T-helper 1 cell (primary cell): ENCODE data around the gene VHLL.

ENCODE experiments used
- DNase-seq, 5 donors: peaks; one replicate each; pipeline ENCODE4 v3.0.0-alpha.2; 2012 to 2020

VHLL gene

GRCh38 chr1:156249593-156249992 lies 49.5 kb downstream of the VHLL start:
- DNase-seq: no peak
